Measurements from ENCODE around the gene TMEM107. TPM values are rescaled to one million over a fixed set of nuclear protein-coding genes. Genes with fewer than 3 reads are reported as not detected.

Gene TMEM107
- total RNA-seq, 2 experiments from 2014 or later: 34.8 to 37.2 TPM

- no peak overlapping the region for H3K27ac Mint-ChIP-seq
- CTCF ChIA-PET: interaction anchor here (0.6 to 6.7 kb wide), 4 partner anchors 12 to 76 kb away, joined by 3 to 54 read pairs (median 4); partner anchors contain the start of gene BORCS6
- no peaks in the 10 kb centered on the region for H3K9me3 Mint-ChIP-seq
- DNase-seq: peak; percentile 92
- no peaks in the 10 kb centered on the region for H3K27me3 Mint-ChIP-seq
- peaks cover 27% of the 10 kb centered on the region for H3K4me1 Mint-ChIP-seq
- H3K4me3 Mint-ChIP-seq: peak overlapping the region; percentile 84
- POLR2A ChIA-PET: interaction anchor here (0.5 kb wide), 1 partner anchor 12 kb away, joined by 3 read pairs; no protein-coding TSS in a partner anchor
- H3K36me3 Mint-ChIP-seq (ENCODE audit: low read depth): peaks cover 19% of the 10 kb centered on the region
These were observed 25.0 kb downstream of the TMEM107 start for GRCh38 chr17:8151120-8151640.

- Mint-ChIP-seq H3K36me3 (ENCODE audit: low read depth) (peaks cover 25% of the 10 kb centered on the region), H3K4me1 (peaks cover 27% of the 10 kb centered on the region), H3K27ac (no peak overlapping the region), H3K9me3 (no peaks in the 10 kb centered on the region), H3K4me3 (peak overlapping the region; percentile 84), H3K27me3 (no peaks in the 10 kb centered on the region)
- ChIA-PET POLR2A (no interaction called here), CTCF (interaction anchor here (0.6 to 6.7 kb wide), 5 partner anchors 11 to 77 kb away, joined by 3 to 54 read pairs (median 4); partner anchors contain the start of gene BORCS6)
- DNase-seq: no peak
These were observed 25.7 kb downstream of the TMEM107 start for GRCh38 chr17:8150194-8151119.

GRCh38 chr17:8149419-8150193 is 26.6 kb downstream of the TMEM107 start:
- peak overlapping the region; percentile 57 for H3K27ac Mint-ChIP-seq
- no peaks in the 10 kb centered on the region for H3K9me3 Mint-ChIP-seq
- DNase-seq: no peak
- H3K36me3 Mint-ChIP-seq (ENCODE audit: low read depth): peaks cover 26% of the 10 kb centered on the region
- H3K4me1 Mint-ChIP-seq: peaks cover 27% of the 10 kb centered on the region
- ChIA-PET CTCF (interaction anchor here (1.4 to 6.7 kb wide), 3 partner anchors 10 to 72 kb away, joined by 4 to 54 read pairs (median 4); no protein-coding TSS in a partner anchor), POLR2A (no interaction called here)
- no peak overlapping the region for H3K4me3 Mint-ChIP-seq
- H3K27me3 Mint-ChIP-seq: no peaks in the 10 kb centered on the region

GRCh38 chr17:8148560-8148959 is 27.6 kb downstream of the TMEM107 start:
- no peak overlapping the region for H3K4me3 Mint-ChIP-seq
- H3K36me3 Mint-ChIP-seq (ENCODE audit: low read depth): peaks cover 31% of the 10 kb centered on the region
- no peak for DNase-seq
- H3K27ac Mint-ChIP-seq: no peak overlapping the region
- ChIA-PET POLR2A (no interaction called here), CTCF (interaction anchor here (0.8 to 6.7 kb wide), 3 partner anchors 9 to 21 kb away, joined by 3 to 54 read pairs (median 3); no protein-coding TSS in a partner anchor)
- H3K4me1 Mint-ChIP-seq: peaks cover 26% of the 10 kb centered on the region
- no peaks in the 10 kb centered on the region for H3K9me3 Mint-ChIP-seq
- H3K27me3 Mint-ChIP-seq: no peaks in the 10 kb centered on the region

GRCh38 chr17:8147805-8148404 is 28.3 kb downstream of the TMEM107 start:
- Mint-ChIP-seq H3K27me3 (no peaks in the 10 kb centered on the region), H3K4me1 (peaks cover 19% of the 10 kb centered on the region), H3K9me3 (no peaks in the 10 kb centered on the region), H3K36me3 (ENCODE audit: low read depth) (peaks cover 31% of the 10 kb centered on the region), H3K27ac (no peak overlapping the region), H3K4me3 (no peak overlapping the region)
- POLR2A ChIA-PET: no interaction called here
- no peak for DNase-seq
- CTCF ChIA-PET: interaction anchor here (0.8 to 6.7 kb wide), 5 partner anchors 8 to 136 kb away, joined by 3 to 54 read pairs (median 4); no protein-coding TSS in a partner anchor

GRCh38 chr17:8147141-8147804 is 28.9 kb downstream of the TMEM107 start:
- Mint-ChIP-seq H3K9me3 (no peaks in the 10 kb centered on the region), H3K36me3 (ENCODE audit: low read depth) (peaks cover 31% of the 10 kb centered on the region), H3K27me3 (no peaks in the 10 kb centered on the region), H3K4me1 (peaks cover 13% of the 10 kb centered on the region), H3K27ac (no peak overlapping the region), H3K4me3 (no peak overlapping the region)
- ChIA-PET CTCF (interaction anchor here (1.0 to 6.7 kb wide), 3 partner anchors 8 to 136 kb away, joined by 4 to 54 read pairs (median 9); no protein-coding TSS in a partner anchor), POLR2A (no interaction called here)
- no peak for DNase-seq

GRCh38 chr17:8146381-8147140 is 29.6 kb downstream of the TMEM107 start:
- Mint-ChIP-seq H3K27me3 (no peaks in the 10 kb centered on the region), H3K4me1 (peaks cover 9% of the 10 kb centered on the region), H3K36me3 (ENCODE audit: low read depth) (peaks cover 36% of the 10 kb centered on the region), H3K27ac (no peak overlapping the region), H3K4me3 (no peak overlapping the region), H3K9me3 (no peaks in the 10 kb centered on the region)
- ChIA-PET CTCF (interaction anchor here (1.0 to 6.7 kb wide), 4 partner anchors 7 to 137 kb away, joined by 4 to 54 read pairs (median 7); no protein-coding TSS in a partner anchor), POLR2A (no interaction called here)
- DNase-seq: no peak

GRCh38 chr17:8145811-8146210 is 30.4 kb downstream of the TMEM107 start:
- no peaks in the 10 kb centered on the region for H3K27me3 Mint-ChIP-seq
- peak overlapping the region; percentile 25 for H3K27ac Mint-ChIP-seq
- no peak overlapping the region for H3K4me3 Mint-ChIP-seq
- H3K4me1 Mint-ChIP-seq: peaks cover 6% of the 10 kb centered on the region
- ChIA-PET POLR2A (no interaction called here), CTCF (interaction anchor here (1.1 to 2.2 kb wide), 3 partner anchors 10 to 24 kb away, joined by 3 to 9 read pairs (median 5); no protein-coding TSS in a partner anchor)
- no peak for DNase-seq
- H3K9me3 Mint-ChIP-seq: no peaks in the 10 kb centered on the region
- H3K36me3 Mint-ChIP-seq (ENCODE audit: low read depth): peaks cover 42% of the 10 kb centered on the region

GRCh38 chr17:8144401-8145231 is 31.6 kb downstream of the TMEM107 start:
- H3K27me3 Mint-ChIP-seq: no peaks in the 10 kb centered on the region
- H3K27ac Mint-ChIP-seq: no peak overlapping the region
- ChIA-PET POLR2A (no interaction called here), CTCF (interaction anchor here (1.1 to 1.6 kb wide), 3 partner anchors 14 to 26 kb away, joined by 3 to 5 read pairs (median 3); partner anchors contain the start of gene ALOXE3)
- no peak for DNase-seq
- no peak overlapping the region for H3K4me3 Mint-ChIP-seq
- no peaks in the 10 kb centered on the region for H3K4me1 Mint-ChIP-seq
- no peaks in the 10 kb centered on the region for H3K9me3 Mint-ChIP-seq
- peaks cover 42% of the 10 kb centered on the region for H3K36me3 Mint-ChIP-seq (ENCODE audit: low read depth)

GRCh38 chr17:8143581-8144400 is 32.4 kb downstream of the TMEM107 start:
- H3K4me1 Mint-ChIP-seq: no peaks in the 10 kb centered on the region
- DNase-seq: no peak
- no peaks in the 10 kb centered on the region for H3K27me3 Mint-ChIP-seq
- H3K27ac Mint-ChIP-seq: no peak overlapping the region
- POLR2A ChIA-PET: no interaction called here
- no peak overlapping the region for H3K4me3 Mint-ChIP-seq
- no peaks in the 10 kb centered on the region for H3K9me3 Mint-ChIP-seq
- peaks cover 42% of the 10 kb centered on the region for H3K36me3 Mint-ChIP-seq (ENCODE audit: low read depth)
- CTCF ChIA-PET: interaction anchor here (1.1 to 1.6 kb wide), 2 partner anchors 15 to 25 kb away, joined by 3 read pairs; partner anchors contain the start of gene ALOXE3
